GM21515 (cell line): ENCODE measurements around the gene GABARAPL2.

Source experiments
- ATAC-seq: cut with Tn5 transposase; IDR thresholded peaks from one replicate; pipeline ENCODE4 v1.9.1; 2021; ENCODE audit not compliant: unreplicated experiment

Gene GABARAPL2

DNA sequence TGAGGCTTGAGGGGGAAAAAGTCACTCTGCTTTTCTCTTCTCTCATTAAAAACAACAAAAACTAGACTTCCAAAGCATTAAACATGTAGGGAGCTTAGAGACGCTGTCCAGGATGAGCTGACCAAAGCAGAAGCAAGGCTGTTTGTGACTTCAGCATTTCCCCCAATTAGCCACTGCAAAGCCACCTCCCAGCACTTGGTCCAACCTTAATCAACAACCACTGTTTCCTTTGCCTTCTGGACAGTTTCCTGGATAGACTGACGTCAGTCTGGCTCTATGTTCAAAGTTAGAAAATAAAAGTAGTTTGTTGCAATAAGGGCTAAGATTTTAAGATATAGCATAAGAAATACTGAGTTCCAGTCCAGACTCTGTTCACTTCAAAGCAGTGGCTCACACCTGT lies 13.2 kb upstream of the GABARAPL2 start:
- ATAC-seq = no peak

DNA sequence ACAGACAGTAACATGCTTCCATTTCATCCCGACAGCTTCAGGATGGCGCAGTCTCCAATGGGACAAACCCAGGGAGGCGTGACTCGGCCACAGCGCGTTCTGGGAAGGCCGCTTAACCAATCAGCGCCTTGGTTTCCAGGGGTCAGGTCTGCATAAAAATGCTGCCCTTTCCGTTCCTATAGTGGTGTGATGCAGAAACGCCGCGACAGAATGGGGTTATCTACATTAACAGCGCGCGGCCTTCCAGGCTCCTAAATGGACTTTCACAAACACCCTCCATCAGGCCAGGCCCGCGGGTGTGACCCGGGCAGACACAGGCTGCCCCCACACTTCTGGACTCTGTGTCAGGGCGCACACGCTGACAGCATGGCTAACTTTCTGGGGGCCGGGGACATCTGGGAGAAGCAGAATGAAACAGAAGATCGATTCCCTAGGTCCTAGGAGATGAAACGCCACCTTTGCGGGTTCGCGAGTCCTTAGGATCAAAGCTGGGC lies 10.9 kb upstream of the GABARAPL2 start:
- ATAC-seq = peak; percentile 31

DNA sequence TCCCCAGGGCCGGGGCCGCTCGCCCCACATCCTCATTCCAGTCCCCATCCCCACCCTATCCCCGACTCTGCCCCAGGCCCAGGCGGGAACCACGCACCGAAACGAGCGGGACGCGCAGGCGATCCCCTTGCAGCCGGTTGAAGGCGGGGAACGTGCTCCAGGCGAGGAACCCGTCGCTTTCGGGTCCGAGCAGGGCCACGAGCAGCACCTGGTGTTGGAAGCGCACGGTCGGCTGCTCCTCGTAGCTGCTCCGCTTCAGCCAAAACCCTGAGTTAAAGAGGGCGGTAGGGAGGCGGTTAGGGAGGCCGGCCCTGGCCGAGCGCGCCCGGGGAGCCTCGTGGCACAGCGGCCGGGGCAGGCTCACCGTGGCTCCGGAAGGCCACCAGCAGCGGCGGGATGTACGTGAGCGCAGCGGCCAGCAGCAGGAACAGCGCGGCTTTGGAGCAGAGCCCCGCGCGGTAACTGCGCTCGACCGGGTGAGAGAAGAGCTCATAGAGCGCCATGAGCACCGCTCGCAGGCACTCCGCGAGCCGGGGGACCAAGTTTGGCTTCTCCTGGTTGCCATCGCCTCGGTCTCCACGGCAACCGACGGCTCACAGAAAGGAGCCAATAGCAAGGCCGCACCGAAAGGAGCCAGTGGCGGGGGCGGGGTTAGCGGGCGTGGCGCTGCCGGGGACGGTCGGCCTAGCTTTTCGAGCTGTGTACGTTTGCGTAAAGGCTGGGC lies 10.3 kb upstream of the GABARAPL2 start, which contains the start of gene TMEM231:
TMEM231 (minus strand) TSS at position 546 of the 724 bp plus-strand sequence; CDS start at position 503, 43 bp downstream.
- ATAC-seq = peak; percentile 98

- ATAC-seq = no peak
Measured at GRCh38 chr16:75556431-75556950, 9.7 kb upstream of the GABARAPL2 start.

DNA sequence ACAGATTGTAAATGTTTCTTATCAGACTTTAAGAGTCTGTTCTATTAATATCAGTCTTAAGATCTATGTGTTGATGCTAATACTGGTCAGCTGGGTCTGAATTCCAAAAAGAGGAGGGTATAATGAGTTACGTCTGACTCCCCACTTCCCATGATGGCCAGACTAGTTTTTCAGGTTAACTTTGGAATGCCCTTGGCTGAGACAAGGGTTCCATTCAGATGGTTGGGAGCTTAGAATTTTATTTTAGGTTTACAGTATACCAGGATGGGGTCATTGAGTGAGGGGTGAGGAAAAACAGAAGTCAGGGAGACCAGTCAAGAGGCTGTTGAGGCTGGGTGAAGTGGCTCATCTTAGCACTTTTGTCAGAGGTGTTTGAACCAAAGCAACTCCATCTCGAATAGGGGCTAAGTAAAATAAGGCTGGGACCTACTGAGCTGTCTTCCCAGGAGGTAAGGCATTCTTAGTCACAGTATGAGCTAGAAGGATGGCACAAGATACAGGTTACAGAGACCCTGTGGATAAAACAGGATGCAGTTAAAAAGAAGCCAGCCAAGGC lies 7.3 kb upstream of the GABARAPL2 start:
- ATAC-seq = no peak

DNA sequence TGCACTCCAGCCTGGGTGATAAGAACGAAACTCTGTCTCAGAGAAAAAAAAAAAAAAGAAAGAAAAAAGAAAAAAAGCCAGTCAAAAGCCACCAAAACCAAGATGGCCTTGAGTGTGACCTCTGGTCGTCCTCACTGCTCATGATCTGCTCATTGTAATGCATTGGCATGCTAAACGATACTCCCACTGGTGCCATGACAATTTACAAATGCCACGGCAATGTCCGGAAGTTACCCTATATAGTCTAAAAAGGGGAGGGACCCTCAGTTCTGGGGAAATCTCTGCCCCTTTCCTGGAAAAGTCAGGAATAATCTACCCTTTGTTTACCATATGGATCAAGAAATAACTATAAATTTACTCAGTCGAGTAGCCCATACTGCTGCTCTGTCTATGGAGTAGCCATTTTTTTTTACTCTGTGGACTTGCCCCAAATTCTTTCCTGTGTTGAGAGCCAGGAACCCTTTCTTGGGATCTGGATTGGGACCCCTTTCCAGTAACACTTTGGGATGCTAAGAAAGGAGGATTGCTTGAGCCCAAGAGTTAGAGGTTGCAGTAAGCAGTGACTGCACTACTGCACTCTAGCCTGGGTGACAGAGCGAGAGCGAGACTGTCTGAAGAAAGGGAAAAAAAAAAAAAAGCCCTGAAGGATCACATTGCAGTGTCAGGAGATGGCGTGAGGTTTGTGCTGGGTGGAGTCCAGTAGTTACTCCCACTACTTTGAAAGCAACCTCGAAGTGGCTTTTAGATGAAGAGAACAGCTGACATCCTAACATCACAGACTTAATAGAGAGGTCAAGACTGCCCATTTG lies 6.4 kb upstream of the GABARAPL2 start:
- no peak for ATAC-seq

DNA sequence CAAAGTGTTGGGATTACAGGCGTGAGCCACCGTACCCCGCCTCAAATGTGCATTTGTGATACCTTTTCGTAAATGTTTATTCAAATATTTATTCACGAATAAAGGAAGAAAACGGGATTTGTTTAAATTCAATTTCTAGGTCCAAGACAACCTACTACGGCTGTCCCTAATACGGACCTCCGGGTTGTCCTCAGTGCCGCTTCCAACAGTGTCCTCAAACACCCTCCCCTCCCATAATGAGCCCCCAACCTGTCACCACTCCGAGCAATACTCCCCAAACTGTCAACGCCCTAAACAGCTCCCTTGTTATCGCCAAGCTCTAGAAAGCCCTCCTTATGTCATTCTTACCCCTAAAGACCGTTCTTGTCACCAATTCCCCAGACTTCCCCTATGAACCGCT lies 539 bp upstream of the GABARAPL2 start:
- ATAC-seq = peak; percentile 5

- no peak for ATAC-seq
Measured at GRCh38 chr16:75566758-75567255, 628 bp downstream of the GABARAPL2 start.

DNA sequence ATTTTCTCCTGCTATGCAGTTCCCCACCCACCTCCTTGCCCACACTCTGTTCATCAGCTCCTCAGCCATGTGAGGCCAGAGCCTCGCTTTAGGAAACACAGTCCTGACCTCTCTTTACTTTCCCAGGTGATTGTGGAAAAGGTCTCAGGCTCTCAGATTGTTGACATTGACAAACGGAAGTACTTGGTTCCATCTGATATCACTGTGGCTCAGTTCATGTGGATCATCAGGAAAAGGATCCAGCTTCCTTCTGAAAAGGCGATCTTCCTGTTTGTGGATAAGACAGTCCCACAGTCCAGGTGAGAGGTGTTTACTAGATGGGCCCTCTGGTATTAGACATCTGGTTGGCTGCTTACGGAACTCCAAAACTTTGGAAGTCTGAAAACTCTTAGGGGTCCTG lies 1.7 kb downstream of the GABARAPL2 start:
- no peak for ATAC-seq

GRCh38 chr16:75570396-75571065 lies 4.4 kb downstream of the GABARAPL2 start:
- ATAC-seq = no peak

DNA sequence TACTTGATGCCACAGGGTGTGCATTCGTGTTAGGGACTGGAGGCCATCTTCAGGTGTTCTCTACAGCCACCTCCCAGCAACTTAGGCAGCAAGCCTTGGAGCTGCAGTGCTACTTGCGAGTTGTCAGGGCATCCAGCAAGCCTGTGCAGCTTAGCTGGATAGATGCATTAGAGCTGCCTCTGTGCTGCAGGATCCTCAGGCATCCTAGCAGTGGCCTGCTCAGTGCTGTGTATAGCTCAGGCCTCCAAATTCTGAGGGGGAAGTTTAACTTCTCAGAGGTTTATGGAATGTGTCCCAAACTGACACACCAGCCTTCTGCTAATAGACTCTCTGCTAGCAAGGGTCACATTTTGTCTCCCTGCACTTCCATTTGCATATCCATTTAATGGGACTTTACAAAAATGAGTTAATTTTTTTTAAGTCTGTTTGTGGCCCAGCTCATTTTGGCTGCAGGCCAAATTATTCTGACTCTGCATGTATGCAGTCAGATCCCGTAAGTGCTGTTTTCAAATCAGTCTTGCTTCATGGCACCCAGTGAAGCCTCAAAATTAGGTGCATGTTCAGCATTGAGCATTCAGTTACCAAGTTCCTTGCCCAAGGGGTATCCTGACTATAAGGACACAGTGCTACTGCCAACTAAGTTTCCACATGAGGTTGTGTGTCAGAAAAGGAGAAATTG lies 6.8 kb downstream of the GABARAPL2 start:
- no peak for ATAC-seq

GRCh38 chr16:75573955-75574354 lies 7.8 kb downstream of the GABARAPL2 start:
- ATAC-seq = no peak

DNA sequence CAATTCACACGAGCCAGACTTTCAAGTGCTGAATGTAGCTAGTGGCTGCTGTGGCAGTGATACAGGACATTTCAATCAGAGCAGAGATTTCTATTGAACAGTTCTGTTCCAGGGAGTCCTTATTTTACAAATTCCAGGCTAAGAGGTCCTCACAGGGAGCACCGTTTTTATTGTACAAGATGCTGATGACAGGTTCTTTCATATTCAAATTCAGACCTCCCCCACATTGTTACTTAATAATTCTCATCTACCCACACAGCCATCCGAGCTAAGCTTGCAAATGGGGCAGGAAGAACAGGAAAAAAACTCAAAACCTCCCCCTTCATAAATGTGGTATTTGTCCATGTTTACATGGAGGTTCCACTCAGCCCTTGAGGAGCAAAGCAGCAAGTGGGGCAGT lies 9.8 kb downstream of the GABARAPL2 start:
- no peak for ATAC-seq

- ATAC-seq = peak; percentile 53
Measured at GRCh38 chr16:75576384-75576811, 10.2 kb downstream of the GABARAPL2 start.

DNA sequence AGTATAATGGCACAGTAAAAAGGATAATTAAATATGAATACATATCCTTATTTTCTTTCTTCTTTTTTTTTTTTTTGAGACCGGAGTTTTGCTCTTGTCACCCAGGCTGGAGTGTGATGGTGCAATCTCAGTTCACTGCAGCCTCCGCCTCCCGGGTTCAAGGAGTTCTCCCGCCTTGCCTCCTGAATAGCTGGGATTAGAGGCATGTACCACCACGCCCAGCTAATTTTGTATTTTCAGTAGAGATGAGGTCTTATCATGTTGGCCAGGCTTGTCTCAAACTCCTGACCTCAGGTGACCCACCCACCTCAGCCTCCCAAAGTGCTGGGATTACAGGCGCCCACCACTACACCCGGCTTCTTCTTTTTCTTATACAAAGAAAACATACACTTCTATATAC lies 12.0 kb downstream of the GABARAPL2 start:
- ATAC-seq = no peak

DNA sequence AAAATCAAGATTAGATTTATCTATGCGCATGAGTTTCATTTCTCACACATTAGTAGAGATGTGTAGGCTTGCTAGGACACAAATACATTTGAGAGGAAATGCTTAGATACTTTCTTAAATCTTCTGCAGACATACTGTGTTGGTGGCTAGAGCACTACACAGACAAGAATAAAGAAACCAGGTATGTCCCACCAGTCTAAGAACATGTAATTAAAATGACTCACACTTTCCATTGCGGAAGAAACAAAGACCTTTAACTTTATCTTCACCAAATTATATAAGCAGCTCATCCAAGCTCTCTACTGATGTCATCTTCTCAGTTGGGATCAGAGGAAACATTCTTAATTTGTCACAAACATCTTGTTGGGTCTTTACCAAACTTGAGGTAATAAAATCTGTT lies 12.5 kb downstream of the GABARAPL2 start:
- ATAC-seq = no peak

GRCh38 chr16:75579281-75579834 lies 13.2 kb downstream of the GABARAPL2 start:
- ATAC-seq = no peak

DNA sequence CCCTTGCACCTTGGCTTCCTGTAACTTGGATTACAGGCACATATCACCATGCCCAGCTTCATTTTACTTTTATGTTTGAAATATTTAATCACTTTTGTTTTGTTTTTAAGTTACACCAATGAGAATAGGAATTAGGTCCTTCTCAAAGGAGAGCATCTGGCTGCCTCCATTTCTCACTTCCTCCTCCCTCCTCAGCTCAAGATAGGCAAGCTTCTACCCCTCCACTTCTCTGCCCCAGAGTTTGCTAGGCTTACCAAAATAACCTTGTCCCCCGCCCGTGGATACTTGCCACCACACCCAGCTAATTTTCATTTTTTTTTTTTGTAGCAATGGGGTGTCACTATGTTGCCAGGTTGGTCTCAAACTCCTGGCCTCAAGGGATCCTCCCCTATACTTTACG lies 17.9 kb downstream of the GABARAPL2 start:
- ATAC-seq = no peak

DNA sequence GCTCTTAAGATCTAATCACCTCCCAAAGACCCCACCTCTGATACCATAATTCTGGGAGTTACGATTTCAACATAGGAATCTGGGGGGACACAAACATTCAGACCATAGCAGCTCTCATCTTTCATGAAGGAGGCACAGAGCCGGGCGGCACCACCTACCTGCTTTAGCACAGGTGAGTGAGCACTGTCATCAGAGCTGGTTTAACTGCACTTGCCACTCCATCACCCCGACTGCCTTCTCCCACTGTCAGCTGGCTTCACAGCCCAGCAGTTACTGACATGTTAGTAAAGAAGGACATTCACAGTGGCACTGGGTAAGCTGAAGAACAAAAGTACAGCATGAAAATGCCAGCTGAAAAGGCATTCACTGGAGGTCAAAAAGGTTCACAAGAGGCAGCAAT lies 22.5 kb downstream of the GABARAPL2 start:
- no peak for ATAC-seq

- no peak for ATAC-seq
Measured at GRCh38 chr16:75589306-75589705, 23.1 kb downstream of the GABARAPL2 start.
